Skeletal muscle tissue (tissue), 4 donors: ENCODE measurements around the gene SMC6. TPM values are rescaled to one million over a fixed set of nuclear protein-coding genes. Genes with fewer than 3 reads are reported as not detected.

Source experiments
- H3K27ac ChIP-seq: one replicate; pipeline ENCODE4 v1.7.0; 2013; ENCODE audit warnings: mild to moderate bottlenecking, low read depth, low read length, inconsistent platforms
- H3K27me3 ChIP-seq, 3 donors: one replicate each; pipeline ENCODE4 v1.7.0; 2013; ENCODE audit warnings: low read length in 3 of 3; ENCODE audit not compliant: control insufficient read depth in 3 of 3, insufficient read depth in 3 of 3
- H3K36me3 ChIP-seq, 3 donors: one replicate each; pipeline ENCODE4 v1.7.0; 2013; ENCODE audit warnings: low read length in 3 of 3; ENCODE audit not compliant: control insufficient read depth in 3 of 3, insufficient read depth in 3 of 3
- H3K4me1 ChIP-seq, 3 donors: one replicate each; pipeline ENCODE4 v1.7.0; 2013; ENCODE audit warnings: low read length in 3 of 3, mild to moderate bottlenecking in 3 of 3; ENCODE audit not compliant: control insufficient read depth in 3 of 3, insufficient read depth in 3 of 3
- H3K4me3 ChIP-seq, 3 donors: one replicate each; pipeline ENCODE4 v1.7.0; 2013; ENCODE audit warnings: low read length in 3 of 3
- H3K9ac ChIP-seq, 3 donors: one replicate each; pipeline ENCODE4 v1.7.0; 2013; ENCODE audit warnings: low read length in 3 of 3, mild to moderate bottlenecking in 3 of 3, moderate library complexity in 2 of 3, low read depth in 1 of 3
- H3K9me3 ChIP-seq, 3 donors: one replicate each; pipeline ENCODE4 v1.7.0; 2013; ENCODE audit warnings: low read length in 3 of 3; ENCODE audit not compliant: control insufficient read depth in 3 of 3
- total RNA-seq: library from RNA; depleted of rRNA; stranded (reverse); fragments of >200 nt; gene quantifications from one replicate; pipeline ENCODE4 v1.2.3, GENCODE V29; 2014
- donor health status: Osteomylitis.

Gene SMC6
- total RNA-seq, 1 donor from 2014 or later = 18.8 TPM

- Histone ChIP-seq H3K9ac (peak overlapping the region; percentile 88 to 97 (median 88)), H3K4me3 (peak overlapping the region; percentile 79 to 88 (median 83)), H3K9me3 (no peaks in the 10 kb centered on the region), H3K4me1 (peaks cover 8 to 22% (median 14%) of the 10 kb centered on the region in 3 donors), H3K27me3 (no peaks in the 10 kb centered on the region), H3K27ac (peak overlapping the region; percentile 94), H3K36me3 (no peaks in the 10 kb centered on the region)
Measured at GRCh38 chr2:17752892-17753802, 463 bp downstream of the SMC6 start.

DNA sequence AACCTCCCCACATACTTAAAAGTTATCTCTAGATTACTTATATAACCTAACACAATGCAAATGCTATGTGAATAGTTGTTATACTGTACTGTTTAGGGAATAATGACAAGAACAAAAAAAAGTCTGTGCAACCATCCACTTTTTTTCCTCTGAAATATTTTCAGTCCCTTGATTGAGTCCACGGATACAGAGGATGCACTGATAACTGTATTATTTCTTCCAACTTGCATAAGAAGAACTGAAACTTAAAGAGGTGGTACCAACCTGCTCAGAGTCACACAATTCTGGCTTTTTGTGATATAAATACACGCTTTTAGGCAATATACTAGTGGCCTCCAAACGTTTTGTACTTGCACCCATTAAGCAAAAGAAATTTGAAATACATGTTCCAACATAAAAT is 1.4 kb downstream of the SMC6 start:
- H3K9ac ChIP-seq = peak overlapping the region in 2 of 3 donors; percentile 2 to 88
- no peaks in the 10 kb centered on the region for H3K9me3 ChIP-seq
- no peaks in the 10 kb centered on the region for H3K27me3 ChIP-seq
- no peak overlapping the region for H3K27ac ChIP-seq
- peaks cover 8 to 22% (median 14%) of the 10 kb centered on the region in 3 donors for H3K4me1 ChIP-seq
- peak overlapping the region in 1 of 3 donors; percentile 79 for H3K4me3 ChIP-seq
- no peaks in the 10 kb centered on the region for H3K36me3 ChIP-seq

- Histone ChIP-seq H3K9me3 (no peaks in the 10 kb centered on the region), H3K4me1 (peaks cover 8 to 19% (median 14%) of the 10 kb centered on the region in 3 donors), H3K9ac (peak overlapping the region in 1 of 3 donors; percentile 13), H3K27ac (no peak overlapping the region), H3K4me3 (no peak overlapping the region), H3K27me3 (no peaks in the 10 kb centered on the region), H3K36me3 (peaks cover 0 to under 1% (median 0%) of the 10 kb centered on the region in 3 donors)
Measured at GRCh38 chr2:17749753-17750438, 3.7 kb downstream of the SMC6 start.

GRCh38 chr2:17748745-17749144 is 4.9 kb downstream of the SMC6 start:
- Histone ChIP-seq H3K9ac (no peak overlapping the region), H3K27me3 (no peaks in the 10 kb centered on the region), H3K4me3 (no peak overlapping the region), H3K27ac (no peak overlapping the region), H3K9me3 (no peaks in the 10 kb centered on the region), H3K36me3 (peaks cover 3 to 7% (median 4%) of the 10 kb centered on the region in 3 donors), H3K4me1 (peaks cover 0 to 11% (median 6%) of the 10 kb centered on the region in 3 donors)

GRCh38 chr2:17747684-17748452 is 5.7 kb downstream of the SMC6 start:
- no peaks in the 10 kb centered on the region for H3K9me3 ChIP-seq

DNA sequence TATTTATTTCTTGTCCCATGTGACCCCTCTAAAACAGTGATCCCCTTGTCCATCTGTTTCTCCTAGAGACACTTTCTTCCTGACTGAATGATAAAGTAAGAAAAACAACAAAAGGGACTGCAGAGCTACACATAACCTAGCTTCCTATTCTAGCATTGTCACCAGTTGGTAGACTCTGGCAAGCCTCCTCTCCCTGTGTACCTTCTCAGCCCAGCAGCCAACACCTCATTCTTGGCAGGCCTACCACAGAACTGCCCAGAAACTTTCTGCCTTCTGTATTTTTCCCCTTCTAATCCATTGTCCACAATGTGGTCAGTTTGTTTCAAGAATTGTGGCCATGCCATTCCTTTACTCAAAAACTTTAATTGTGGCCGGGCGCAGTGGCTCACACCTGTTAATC is 13.4 kb downstream of the SMC6 start:
- H3K4me1 ChIP-seq = peaks cover 0 to 3% (median 0%) of the 10 kb centered on the region in 3 donors
- H3K9me3 ChIP-seq = no peaks in the 10 kb centered on the region
- peaks cover 11 to 34% (median 30%) of the 10 kb centered on the region in 3 donors for H3K36me3 ChIP-seq
- no peaks in the 10 kb centered on the region for H3K27me3 ChIP-seq
- H3K9ac ChIP-seq = no peak overlapping the region
- no peak overlapping the region for H3K4me3 ChIP-seq
- no peak overlapping the region for H3K27ac ChIP-seq

More at GRCh38 chr2:17747684-17748452, 5.7 kb downstream of the SMC6 start:
- Histone ChIP-seq H3K27ac (no peak overlapping the region), H3K4me1 (peaks cover 0 to 10% (median 6%) of the 10 kb centered on the region in 3 donors), H3K27me3 (no peaks in the 10 kb centered on the region), H3K9ac (no peak overlapping the region), H3K4me3 (no peak overlapping the region), H3K36me3 (peaks cover 4 to 9% (median 6%) of the 10 kb centered on the region in 3 donors)

DNA sequence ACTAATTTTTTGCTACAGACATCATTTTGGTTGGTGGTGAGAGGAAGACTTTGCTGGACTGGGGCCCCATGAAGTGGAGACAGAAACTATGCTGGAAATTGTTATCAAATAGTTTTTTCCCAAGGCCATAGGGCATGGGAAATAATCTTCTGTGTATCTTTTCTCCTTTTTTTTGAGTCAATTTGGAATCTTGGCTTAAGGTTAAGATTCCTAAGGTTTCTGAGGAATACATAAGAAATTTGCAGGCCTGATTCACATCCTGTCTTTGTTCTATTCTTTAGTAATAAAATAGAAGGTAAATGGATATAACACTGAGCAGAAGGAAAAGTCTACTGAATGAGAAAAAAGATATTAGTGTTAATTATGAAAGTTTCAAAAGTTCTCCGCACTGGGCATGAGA is 16.6 kb downstream of the SMC6 start:
- H3K9ac ChIP-seq = no peak overlapping the region
- no peaks in the 10 kb centered on the region for H3K27me3 ChIP-seq
- no peaks in the 10 kb centered on the region for H3K9me3 ChIP-seq
- H3K27ac ChIP-seq = no peak overlapping the region
- peaks cover 13 to 35% (median 28%) of the 10 kb centered on the region in 3 donors for H3K36me3 ChIP-seq
- H3K4me3 ChIP-seq = no peak overlapping the region
- H3K4me1 ChIP-seq = peaks cover 0 to 3% (median 0%) of the 10 kb centered on the region in 3 donors

DNA sequence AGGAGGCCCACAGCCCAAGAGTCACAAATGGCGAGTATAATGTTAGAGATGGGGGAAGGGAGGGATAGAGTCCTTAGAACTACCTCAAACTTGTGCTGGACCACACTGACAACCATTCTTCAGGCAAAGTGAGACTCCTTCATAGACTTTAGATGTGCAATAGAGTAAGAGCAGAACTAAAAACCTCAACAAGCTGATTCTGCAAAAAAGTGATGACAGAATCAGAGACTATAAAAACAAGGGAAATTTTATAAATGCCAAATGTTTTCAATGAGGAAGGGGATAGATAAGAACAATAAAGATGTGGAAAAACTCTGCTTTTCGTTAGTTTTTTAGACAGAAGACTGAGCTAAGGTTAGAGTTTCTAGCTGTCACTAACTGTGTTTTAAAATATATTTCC is 17.7 kb downstream of the SMC6 start:
- Histone ChIP-seq H3K36me3 (peaks cover 13 to 45% (median 34%) of the 10 kb centered on the region in 3 donors), H3K27me3 (no peaks in the 10 kb centered on the region), H3K4me3 (no peak overlapping the region), H3K9me3 (no peaks in the 10 kb centered on the region), H3K4me1 (peaks cover 0 to 3% (median 0%) of the 10 kb centered on the region in 3 donors), H3K9ac (no peak overlapping the region), H3K27ac (no peak overlapping the region)

- Histone ChIP-seq H3K27ac (no peak overlapping the region), H3K36me3 (peaks cover 13 to 47% (median 41%) of the 10 kb centered on the region in 3 donors), H3K27me3 (no peaks in the 10 kb centered on the region), H3K4me1 (no peaks in the 10 kb centered on the region), H3K4me3 (no peak overlapping the region), H3K9me3 (no peaks in the 10 kb centered on the region), H3K9ac (no peak overlapping the region)
Measured at GRCh38 chr2:17733599-17733998, 20.0 kb downstream of the SMC6 start.
